Endometrial microvascular endothelial cells (primary cell): Measurements from ENCODE around the gene PPM1N. TPM values are rescaled to one million over a fixed set of nuclear protein-coding genes. Genes with fewer than 3 reads are reported as not detected.

Experiments used
- in situ Hi-C: cut with HindIII; loops from 2 replicates; pipeline ENCODE4 v1.10.0; 2017; ENCODE audit warnings: low sequenced_read_pairs, low pct_unique_long_range_greater_than_20kb; ENCODE audit errors: inconsistent ontology term
- total RNA-seq: library from RNA; depleted of rRNA; stranded (reverse); fragments of >200 nt; gene quantifications from one replicate; pipeline ENCODE4 v1.2.3, GENCODE V29; 2015; ENCODE audit errors: inconsistent ontology term

The PPM1N gene
- total RNA-seq, 1 donor from 2014 or later = 3.5 TPM

DNA sequence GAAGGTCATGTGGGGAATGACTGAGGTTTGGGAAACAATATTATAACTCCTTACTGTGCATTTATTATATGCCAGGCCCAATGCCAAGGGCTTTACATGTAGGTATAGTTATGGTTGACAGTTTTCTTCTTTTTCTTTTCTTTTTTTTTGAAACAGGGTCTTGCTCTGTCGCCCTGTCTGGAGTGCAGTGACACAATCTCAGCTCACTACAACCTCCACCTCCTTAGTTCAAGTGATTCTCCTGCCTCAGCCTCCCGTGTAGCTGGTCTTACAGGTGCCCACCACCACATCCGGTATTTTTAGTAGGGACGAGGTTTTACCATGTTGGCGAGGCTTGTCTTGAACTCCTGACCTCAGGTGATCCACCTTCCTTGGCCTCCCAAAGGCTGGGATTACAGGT lies 15.2 kb upstream of the PPM1N start:
- in situ Hi-C loops = no loop called here

DNA sequence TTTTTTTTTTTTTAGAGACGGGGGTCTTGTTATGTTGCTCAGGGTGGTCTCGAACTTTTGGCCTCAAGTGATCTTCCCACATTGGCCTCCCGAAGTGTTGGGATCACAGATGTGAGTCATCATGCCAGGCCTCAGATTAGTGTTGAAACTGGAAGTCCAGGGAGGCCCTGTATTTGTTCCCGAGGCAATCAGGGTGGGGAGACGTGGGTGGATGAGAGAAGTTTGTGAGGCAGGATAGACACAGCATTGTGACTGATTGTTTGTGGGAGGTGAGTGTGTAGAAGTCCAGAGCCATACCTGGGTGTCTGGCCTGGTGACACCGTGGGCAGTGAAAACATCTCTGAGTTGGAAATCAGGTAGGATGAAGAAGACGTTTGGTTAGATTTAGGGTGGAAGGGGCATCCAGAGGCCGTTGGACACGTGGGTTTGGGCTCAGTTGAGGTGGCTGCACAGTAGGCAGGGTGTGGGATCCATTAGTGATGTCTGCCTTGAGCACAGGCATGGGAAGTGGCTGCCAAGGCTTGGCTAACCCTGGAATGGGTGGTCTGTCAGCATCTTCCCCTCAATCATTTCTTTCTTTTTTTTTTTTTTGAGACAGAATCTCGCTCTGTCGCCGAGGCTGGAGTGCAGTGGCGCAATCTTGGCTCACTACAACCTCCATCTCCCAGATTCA lies 13.8 kb upstream of the PPM1N start:
- in situ Hi-C loops = no loop called here

DNA sequence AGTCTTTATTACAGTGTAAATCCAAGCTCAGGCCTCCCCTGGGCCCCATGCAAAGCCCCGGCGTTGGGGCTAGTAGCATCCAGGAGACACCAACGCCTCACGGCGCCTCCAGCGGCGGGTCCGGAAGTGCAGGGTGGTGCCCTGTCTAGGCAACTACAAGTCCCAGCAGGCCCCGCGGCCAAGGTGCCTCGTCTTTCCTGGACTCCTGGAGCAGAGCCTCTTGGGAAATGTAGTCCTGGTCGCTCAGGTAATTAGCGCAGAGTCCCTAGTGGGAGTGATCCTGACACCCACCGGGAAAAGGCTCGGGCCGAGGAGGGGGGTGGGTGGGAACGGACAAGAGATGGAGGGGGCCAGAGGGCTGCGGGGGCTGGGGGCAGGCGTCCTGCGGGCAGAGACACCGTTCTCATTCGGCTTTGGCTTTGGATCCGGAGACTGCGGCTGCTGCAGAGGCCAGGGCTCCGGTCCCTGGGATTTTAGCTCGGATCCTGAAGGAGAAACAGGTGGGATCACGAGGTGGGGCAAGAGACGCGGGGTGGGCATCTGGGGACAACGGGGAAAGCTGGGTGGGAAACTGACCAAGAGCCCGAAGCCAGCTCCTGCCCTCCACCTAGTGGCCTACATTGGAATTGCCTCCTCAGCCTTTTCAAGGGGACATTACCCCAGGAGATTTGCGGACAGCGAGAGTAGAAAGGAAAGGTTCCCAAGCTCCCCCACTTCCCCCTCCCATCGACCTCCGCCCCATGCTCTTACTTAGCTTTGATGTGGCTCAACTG lies 12.8 kb upstream of the PPM1N start:
- in situ Hi-C loops = no loop called here

DNA sequence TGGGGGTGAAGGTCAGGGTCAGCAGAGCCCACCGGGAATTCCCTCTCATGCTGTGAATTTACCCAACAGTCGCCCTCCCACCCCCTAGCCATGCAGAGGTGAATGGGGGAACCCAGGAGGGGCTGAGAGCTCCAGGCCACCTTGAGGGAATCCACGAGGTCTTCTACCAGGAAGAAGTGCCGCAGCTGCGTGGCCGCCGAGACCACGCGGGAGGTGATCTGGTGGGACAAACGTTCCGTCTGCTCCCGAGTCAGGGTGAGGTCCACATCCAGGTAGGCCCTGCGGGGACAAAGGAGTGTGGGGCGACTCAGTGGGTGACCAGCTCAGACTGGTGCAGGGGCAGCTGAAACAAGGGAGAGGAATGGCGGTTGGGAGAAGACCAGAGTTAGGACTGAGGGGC lies 9.5 kb upstream of the PPM1N start:
- in situ Hi-C loops = no loop called here

DNA sequence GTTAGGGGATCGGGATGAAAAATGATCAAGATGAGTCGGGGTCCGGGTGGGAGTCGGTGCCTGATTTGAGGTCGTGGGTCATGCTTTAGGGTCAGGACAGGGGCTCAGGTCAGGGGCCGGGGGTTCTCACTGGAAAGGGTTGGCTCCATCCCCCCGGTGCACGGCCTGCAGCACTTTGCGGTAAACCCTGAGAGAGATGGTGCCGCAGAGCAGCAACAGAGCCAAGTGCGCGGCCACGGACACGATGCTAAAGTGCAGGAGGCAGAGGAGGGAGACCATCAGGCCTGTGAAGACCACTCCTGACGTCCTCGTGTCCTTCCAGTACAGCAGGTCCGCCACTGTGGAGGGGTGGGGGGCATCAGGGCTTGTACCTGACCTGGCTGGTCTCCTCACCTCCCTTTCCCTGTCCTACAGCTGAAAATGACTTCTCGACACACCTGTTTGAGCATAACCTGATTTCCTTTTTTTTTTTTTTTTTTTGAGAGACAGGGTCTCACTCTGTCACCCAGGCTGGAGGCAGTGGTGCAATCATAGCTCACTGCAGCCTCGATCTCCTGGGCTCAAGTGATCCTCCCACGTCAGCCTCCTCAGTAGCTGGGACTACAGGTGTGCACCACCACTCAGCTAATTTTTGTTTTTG lies 8.9 kb upstream of the PPM1N start:
- in situ Hi-C loops = no loop called here

DNA sequence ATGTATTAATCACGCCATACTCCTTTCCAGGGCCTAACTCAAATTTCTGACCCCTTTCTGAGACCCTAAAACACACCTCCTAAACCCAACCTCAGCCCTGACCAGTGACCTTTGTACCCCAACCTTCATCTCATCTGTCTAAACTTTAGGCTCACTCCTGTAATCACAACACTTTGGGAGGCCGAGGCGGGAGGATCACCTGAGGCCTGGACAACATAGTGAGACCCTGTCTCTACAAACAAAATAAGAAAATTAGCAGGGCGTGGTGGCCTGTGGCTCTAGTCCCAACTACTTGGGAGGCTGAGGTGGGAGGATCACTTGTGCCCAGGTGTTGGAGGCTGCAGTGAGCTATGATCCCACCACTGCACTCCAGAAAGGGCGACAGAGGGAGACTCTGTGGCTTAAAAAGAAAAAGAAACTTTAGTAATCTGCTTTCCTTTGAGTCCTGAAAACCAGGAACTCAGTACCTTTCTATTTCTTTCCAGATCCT lies 6.1 kb upstream of the PPM1N start:
- in situ Hi-C loops = no loop called here

DNA sequence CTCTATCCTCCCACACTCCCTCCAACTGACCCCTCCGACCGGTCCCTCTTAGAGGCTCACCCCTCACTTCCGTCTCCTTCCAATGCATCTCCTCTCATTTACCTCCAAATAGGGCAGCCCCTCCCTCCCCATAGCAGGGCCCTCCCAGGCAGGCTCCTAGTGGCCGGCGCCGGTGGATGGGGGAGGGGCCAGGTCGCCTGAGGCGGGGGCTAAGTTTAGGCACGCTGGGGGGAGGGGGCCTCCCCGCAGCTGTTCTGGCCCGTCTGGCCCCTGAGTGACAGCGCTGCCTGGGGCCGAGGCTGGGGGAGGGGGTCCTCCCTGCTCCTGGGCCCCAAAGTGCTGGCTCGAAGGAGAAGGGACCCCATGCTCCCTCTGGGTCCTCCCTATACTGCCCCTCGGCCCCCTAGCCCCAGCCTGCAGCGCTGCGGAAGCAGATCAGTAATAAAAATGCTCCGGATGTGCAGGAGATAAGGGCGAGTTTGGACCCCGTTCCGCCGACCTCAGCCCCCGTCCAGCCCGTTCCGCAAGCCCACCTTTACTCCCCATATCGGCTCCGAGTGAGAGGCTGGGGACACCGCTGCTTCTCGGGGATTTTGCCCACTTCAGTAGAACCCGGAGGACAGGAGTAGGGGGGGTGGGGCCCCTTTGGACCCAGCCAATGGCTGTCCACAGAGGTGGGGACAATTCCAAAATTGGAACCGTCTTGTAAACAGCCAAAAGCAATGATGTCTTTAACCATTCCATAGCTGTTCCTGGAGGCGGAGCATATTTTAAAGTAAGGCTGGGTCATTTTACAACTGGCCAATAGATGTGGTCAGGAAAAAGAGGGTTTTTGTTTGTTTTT lies 5.4 kb upstream of the PPM1N start:
- in situ Hi-C loops = no loop called here

DNA sequence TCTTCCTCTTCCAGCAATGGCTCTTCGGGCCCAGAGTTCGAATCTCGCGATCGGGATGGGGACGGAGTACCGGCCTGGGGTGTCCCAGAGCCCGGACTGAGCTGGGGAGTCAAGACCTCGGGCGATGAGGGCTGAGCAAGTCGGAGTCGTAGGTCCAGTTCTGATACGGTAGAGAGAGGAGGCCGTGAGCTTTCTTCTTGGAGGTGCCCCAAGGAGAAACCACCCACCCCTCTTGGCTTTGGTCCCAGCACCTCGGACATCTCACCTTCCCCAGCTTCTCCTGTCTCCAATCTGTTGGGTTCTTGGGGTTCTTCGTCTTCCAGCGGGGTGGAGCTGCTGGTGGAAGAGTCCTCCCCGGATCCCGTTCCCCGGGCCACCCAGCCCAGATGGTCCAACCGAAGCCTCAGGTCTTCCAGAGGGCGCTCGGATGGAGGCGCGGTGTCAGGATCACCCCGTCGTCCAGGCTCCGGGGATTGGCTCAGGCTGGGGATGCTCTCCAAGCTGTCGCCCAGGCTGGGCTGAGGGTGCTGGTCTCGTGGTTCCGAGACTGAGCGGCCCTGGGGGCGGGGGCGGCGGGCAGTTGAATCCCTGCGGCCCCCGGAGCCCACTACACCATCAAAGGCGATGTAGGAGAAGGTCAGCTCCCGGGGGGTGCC lies 3.9 kb upstream of the PPM1N start:
- in situ Hi-C loops = no loop called here

DNA sequence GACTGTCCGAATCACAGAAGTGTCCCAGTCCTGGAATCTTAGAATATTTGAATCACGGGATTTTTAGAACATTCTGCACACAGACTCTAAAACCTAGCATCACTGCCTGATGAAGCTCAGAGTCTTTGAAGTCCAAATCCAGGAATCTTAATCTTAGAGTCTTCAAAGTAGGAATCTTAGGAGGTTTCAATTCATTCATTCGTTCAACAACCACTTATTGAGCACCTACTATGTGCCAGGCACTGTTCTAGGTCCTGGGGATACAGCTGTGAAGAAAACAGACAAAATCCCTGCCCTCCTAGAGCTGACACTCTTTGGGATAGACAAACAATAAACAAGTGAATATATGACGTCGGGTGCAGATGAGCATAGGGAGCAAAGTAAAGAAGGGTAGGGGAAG lies 3.1 kb upstream of the PPM1N start:
- in situ Hi-C loops = no loop called here

DNA sequence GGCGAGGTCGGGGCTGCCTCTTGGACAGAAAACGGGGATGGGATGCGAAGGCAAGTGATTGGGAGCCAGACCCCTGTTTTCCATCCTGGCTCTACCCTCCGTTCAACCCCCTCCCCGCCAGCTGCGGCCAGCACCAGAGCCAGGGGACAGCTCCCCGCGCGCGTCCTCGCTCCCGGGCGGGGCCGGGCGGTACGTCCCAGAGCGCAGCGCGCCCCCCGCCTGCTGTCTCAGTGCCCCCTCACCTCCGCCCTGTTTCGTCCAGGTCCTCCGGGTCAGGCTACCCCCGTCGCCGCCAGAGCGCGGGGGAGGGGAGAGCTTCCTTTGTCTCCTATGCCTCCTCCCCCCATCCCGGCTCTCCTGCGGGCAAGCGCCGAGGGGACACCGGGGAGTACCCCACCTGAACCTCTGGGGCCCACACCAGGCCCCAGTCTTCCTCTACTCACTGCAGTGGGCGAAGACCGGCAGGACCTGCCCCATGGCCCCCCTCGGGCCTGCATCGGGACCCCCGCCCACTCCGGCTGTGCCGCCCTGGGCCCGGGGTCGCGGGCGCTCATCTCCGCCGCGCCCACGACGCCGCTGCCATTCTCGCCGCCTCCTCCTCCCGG lies 1.8 kb upstream of the PPM1N start:
- in situ Hi-C loops = no loop called here

DNA sequence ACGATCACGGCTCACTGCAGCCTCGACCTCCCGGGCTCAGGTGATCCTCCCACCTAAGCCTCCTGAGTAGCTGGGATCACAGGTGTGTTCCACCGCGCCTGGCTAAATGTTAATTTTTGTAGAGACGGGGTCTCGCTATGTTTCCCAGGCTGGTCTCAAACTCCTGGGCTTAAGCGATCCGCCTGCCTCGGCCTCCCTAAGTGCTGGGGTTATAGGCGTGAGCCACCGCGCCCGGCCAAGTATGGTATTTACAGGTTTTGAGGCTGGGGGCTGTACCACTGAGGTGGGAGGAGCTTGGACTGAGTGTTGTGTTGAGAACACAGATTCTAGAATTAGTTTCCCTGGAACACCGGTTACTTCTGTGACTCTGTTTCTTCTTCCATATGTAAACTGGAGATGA lies 452 bp upstream of the PPM1N start:
- in situ Hi-C loops = no loop called here

DNA sequence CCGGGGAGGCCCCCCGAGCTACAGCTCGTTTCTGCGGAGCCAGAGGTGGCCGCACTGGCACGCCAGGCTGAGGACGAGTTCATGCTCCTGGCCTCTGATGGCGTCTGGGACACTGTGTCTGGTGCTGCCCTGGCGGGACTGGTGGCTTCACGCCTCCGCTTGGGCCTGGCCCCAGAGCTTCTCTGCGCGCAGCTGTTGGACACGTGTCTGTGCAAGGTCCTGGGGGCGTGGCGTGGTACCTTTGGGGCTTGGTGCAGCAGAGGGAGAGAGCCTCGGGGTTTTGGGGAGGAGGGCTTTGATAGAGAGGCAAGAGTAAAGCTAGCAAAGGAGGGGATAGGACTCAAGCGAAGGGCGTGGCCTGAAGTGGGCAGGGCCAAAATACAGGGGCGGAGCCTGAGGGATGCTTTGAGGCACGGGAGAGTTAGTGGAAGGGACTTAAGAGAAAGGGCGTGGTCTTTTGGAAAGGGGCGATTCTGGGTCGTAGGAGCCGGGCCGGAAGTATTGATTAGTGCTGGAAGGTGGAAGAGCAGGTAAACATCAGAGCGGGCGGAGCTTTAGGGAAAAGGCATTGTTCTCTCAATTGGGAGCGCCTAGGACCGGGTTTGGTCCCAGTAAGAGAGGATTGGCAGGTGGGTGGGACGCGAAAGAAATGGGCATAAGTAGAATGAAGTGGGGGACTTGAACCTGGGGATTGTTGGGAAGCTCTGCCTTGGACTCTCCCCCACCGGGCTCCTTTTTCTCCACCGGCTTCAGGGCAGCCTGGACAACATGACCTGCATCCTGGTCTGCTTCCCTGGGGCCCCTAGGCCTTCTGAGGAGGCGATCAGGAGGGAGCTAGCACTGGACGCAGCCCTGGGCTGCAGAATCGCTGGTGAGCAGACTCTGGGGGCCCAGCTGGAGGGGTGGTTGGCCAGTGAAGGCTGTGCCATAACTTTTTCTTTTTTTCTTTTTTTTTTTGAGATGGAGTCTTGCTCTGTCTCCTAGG lies 1.2 kb downstream of the PPM1N start:
- in situ Hi-C loops = no loop called here

DNA sequence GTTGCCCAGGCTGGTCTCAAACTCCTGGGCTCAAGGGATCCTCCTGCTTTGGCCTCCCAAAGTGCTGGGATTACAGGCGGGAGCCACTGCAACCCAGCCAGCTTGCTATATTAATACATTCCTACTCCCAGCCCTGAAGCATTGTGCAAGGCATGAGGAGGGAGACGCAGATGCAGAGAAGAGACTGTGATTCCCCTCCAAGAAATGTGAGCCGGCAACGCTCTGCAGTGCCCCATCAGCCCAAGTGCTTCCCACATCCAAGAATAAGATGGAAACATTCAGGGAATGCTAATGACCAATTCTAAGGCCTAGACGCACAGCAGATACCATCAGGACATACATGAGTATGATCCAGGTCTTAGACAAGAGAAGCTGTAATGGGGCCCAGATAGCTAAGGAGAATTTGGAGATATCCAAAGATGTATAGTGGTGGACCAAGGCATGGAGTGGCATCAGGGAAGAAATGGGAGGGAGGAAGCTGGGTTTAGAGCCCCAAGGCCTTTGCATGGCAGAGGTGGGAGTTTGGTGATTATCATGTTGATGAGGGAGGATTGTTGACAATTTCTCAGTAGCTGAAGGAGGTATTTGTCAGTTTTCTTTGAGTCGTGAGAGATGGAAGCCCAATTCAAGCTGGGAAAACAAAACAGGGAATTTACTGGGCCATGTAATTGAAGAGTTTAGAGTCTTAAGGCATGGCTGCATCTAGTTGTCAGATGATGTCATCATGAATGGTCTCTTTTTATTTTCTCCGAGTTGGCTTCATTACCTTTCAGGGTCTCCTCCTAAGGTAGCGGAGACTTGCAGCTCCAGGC lies 2.9 kb downstream of the PPM1N start:
- in situ Hi-C loops = no loop called here

DNA sequence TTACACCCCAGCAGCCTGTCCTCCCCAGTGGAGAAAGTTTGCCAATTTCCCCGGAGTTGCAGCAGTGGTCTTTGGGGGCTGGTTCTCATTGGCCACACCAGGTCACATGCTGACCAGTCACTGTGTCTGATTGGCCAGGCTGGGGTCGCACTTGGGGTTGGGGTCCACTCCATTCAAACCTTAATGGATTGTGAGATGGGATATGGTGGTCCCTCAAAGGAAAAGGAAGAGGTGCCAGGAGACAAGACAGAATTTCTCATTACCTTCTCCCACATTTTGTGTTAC lies 3.4 kb downstream of the PPM1N start:
- in situ Hi-C loops = no loop called here

DNA sequence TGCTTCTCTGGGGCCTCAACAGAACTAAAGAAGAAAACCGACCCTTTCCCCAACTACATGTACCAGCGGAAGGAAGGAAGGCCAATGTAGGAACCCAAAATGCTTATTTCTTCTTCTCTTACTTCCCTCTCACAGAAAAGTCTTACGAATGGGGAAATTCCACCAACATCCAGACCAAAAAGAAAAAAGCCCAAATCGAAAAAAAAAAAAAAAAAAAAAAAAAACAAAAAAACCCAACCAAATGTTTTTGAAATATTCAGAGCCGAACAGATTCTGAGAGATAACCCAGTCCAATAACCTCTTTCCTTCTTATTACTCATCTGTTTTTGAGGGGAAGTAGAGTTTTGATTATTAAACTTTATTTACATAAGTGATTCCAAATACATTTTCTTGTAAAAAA lies 3.9 kb downstream of the PPM1N start:
- in situ Hi-C loops = no loop called here

DNA sequence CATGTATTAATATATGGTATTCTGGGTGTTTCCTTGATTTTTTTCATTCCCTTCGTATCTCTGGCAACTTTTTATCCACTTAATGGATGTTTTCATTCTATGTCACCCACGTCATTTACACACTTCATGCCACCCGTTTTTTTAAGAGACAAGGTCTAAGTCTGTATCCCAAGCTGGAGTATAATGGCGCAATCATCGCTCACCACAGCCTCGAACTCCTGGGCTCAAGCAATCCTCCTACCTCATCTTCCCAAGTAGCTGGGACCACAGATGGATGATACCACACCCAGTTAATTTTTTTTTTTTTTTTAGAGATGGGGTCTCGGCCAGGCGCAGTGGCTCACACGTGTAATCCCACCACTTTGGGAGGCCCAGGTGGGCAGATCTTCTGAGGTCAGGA lies 5.7 kb downstream of the PPM1N start:
- in situ Hi-C loops = no loop called here
